ENCODE data around the gene SLC16A6.
A peak's percentile ranks its signal among the peaks of the same experiment; 100 is the strongest.

SLC16A6 gene

DNA sequence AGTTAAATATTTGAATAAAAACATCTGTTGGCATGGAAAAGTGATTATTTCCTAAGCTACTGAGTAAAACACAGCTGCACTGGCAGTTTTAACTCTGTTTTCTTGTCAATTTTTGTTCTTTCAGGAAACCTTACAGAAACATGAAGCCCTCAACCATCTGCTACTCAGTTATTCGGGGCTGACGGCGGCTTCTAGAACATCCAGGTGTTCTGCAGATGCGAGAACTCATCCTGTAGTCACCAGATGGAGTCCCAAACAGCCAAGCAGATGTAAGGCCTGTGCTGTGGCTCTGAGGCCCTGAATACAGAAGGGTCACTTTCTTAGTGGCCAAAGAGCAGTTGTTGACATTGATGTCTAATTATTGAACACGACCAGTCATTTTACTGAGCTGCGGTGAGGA lies 15.9 kb upstream of the SLC16A6 start:
- no peak for TF ChIP-seq Cebpa-rat (IDR thresholded peaks at IDR 0.05)

GRCh38 chr17:68305142-68305541 lies 14.2 kb upstream of the SLC16A6 start:
- Histone ChIP-seq H3K4me3 (no peak overlapping the region), H3K4me2 (peak overlapping the region in 6 of 11 experiments; percentile 25 to 70 (median 52); a peak in 11 of 22 replicates), H3K4me1 (peaks cover 25 to 59% (median 43%) of the 10 kb centered on the region in 10 experiments), H3K36me3 (peaks cover 0 to 14% (median 0%) of the 10 kb centered on the region in 11 experiments; a peak in 5 of 22 replicates), H4K20me1 (no peaks in the 10 kb centered on the region), H3K9me3 (replicated peaks in 1 of 11) (peaks cover 0 to 58% (median 17%) of the 10 kb centered on the region in 11 experiments; a peak in 17 of 22 replicates), H3K9ac (0 out of 22 replicates have a peak overlapping the region, but pooled peaks of 1 of the 11 experiments have one; percentile 24), H3K27me3 (no peaks in the 10 kb centered on the region), H3K27ac (peak overlapping the region in 4 of 11 experiments; percentile 15 to 64 (median 44); a peak in 5 of 22 replicates)
- TF ChIP-seq Cebpa-rat (IDR thresholded peaks at IDR 0.05), result no peak

More for the DNA sequence above, 15.9 kb upstream of the SLC16A6 start:
- Histone ChIP-seq H3K9ac (no peak overlapping the region; a peak in 1 of 22 replicates), H3K4me2 (peak overlapping the region in 9 of 11 experiments; percentile 27 to 66 (median 46); a peak in 16 of 22 replicates), H3K36me3 (peaks cover 0 to 14% (median 0%) of the 10 kb centered on the region in 11 experiments; a peak in 4 of 22 replicates), H3K27ac (peak overlapping the region in 5 of 11 experiments; percentile 10 to 68 (median 20); a peak in 5 of 22 replicates), H3K27me3 (no peaks in the 10 kb centered on the region), H4K20me1 (no peaks in the 10 kb centered on the region), H3K9me3 (replicated peaks in 1 of 11) (peaks cover 0 to 53% (median 16%) of the 10 kb centered on the region in 11 experiments; a peak in 17 of 22 replicates), H3K4me1 (peaks cover 29 to 70% (median 59%) of the 10 kb centered on the region in 10 experiments), H3K4me3 (no peak overlapping the region)

DNA sequence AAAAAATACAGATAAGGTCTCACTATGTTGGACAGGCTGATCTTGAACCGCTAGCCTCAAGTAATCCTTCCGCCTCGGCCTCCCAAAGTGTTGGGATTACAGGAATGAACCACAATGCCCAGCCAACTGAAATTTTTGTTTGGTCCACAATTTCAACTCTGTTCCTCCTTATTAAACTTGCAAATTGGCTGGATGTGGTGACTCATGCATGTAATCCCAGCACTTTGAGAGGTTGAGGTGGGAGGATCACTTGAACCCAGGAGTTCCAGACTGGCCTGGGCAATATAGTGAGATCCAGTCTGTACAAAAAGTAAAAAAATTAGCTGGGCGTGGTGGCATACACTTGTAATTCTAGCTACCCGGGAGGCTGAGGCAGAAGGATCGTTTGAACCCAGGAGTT lies 13.8 kb upstream of the SLC16A6 start:
- Histone ChIP-seq H3K4me2 (peak overlapping the region in 6 of 11 experiments; percentile 25 to 70 (median 52); a peak in 10 of 22 replicates), H3K4me1 (peaks cover 25 to 54% (median 38%) of the 10 kb centered on the region in 10 experiments)
- TF ChIP-seq Cebpa-rat (IDR thresholded peaks at IDR 0.05), result no peak

DNA sequence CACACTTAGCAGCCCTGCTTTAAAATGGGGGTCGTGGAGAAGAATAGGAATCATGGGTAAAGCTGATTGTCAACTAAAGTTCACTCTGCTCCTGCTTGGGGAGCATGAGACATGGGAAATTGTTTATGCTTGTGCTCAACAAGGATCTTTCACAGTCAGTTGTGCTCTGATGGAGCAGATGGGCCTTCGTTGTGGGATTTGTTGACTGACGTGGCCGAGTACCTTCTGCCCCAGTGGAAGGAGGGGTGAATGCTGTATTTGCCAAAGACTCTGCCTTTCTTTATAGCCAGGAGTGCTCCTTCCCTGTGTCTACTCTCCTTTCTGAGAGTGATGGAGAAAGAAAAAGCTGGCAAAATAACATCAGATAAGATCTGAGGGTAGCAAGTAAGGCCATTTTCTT lies 11.7 kb upstream of the SLC16A6 start:
- Histone ChIP-seq H3K4me2 (peak overlapping the region in 9 of 11 experiments; percentile 0 to 31 (median 16); a peak in 11 of 22 replicates), H3K9me3 (replicated peaks in 1 of 11) (peaks cover 0 to 51% (median 13%) of the 10 kb centered on the region in 11 experiments; a peak in 14 of 22 replicates), H3K4me3 (no peak overlapping the region), H4K20me1 (no peaks in the 10 kb centered on the region), H3K36me3 (peaks cover 0 to 11% (median 0%) of the 10 kb centered on the region in 11 experiments; a peak in 5 of 22 replicates), H3K27me3 (no peaks in the 10 kb centered on the region), H3K4me1 (peaks cover 22 to 51% (median 37%) of the 10 kb centered on the region in 10 experiments), H3K9ac (0 out of 22 replicates have a peak overlapping the region, but pooled peaks of 1 of the 11 experiments have one; percentile 19), H3K27ac (peak overlapping the region in 2 of 11 experiments; percentile 9 to 22; a peak in 3 of 22 replicates)
- no peak for TF ChIP-seq Cebpa-rat (IDR thresholded peaks at IDR 0.05)

More for the DNA sequence above, 13.8 kb upstream of the SLC16A6 start:
- peak overlapping the region in 1 of 11 experiments; percentile 15; a peak in 1 of 22 replicates for H3K27ac ChIP-seq
- H3K9ac ChIP-seq, result no peak overlapping the region
- H3K4me3 ChIP-seq, result no peak overlapping the region
- no peaks in the 10 kb centered on the region for H4K20me1 ChIP-seq
- H3K9me3 ChIP-seq (replicated peaks in 1 of 11), result peaks cover 0 to 61% (median 20%) of the 10 kb centered on the region in 11 experiments; a peak in 17 of 22 replicates
- H3K27me3 ChIP-seq, result no peaks in the 10 kb centered on the region
- H3K36me3 ChIP-seq, result peaks cover 0 to 14% (median 0%) of the 10 kb centered on the region in 11 experiments; a peak in 5 of 22 replicates

DNA sequence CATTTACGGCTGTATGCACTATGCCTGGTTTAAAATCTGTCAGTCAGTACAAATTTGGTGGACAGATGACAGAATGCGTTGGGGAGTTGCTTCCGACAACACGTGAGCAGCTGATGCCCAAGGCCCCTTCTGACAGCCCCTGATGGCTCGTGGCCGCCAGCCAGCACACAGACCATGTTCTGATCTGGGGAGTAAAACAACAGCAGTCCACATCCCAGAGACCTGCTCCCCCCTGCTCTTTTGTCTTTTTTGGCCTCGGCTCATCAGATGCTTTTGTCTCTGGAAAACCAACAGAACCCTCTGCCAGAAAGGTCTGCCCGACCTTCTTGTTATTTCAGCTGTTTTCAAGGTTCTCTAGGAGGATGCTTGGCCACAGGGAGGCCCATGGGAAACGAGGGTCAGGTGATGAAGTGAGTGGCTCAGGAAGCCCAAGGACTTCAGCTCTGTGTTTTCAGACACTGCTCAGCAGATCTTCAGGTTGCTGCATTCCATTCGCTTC lies 11.2 kb upstream of the SLC16A6 start:
- Histone ChIP-seq H3K4me2 (peak overlapping the region in 9 of 11 experiments; percentile 1 to 31 (median 16); a peak in 10 of 22 replicates), H3K4me3 (no peak overlapping the region), H3K9me3 (replicated peaks in 1 of 11) (peaks cover 0 to 46% (median 11%) of the 10 kb centered on the region in 11 experiments; a peak in 14 of 22 replicates), H3K36me3 (peaks cover 0 to 6% (median 0%) of the 10 kb centered on the region in 11 experiments; a peak in 5 of 22 replicates), H3K9ac (0 out of 22 replicates have a peak overlapping the region, but pooled peaks of 1 of the 11 experiments have one; percentile 19), H4K20me1 (no peaks in the 10 kb centered on the region), H3K4me1 (peaks cover 19 to 51% (median 37%) of the 10 kb centered on the region in 10 experiments), H3K27me3 (no peaks in the 10 kb centered on the region), H3K27ac (peak overlapping the region in 2 of 11 experiments; percentile 9 to 22; a peak in 3 of 22 replicates)
- no peak for TF ChIP-seq Cebpa-rat (IDR thresholded peaks at IDR 0.05)

GRCh38 chr17:68301438-68301959 lies 10.6 kb upstream of the SLC16A6 start:
- H3K4me3 ChIP-seq, result no peak overlapping the region
- peaks cover 19 to 51% (median 39%) of the 10 kb centered on the region in 10 experiments for H3K4me1 ChIP-seq
- no peak for TF ChIP-seq Cebpa-rat (IDR thresholded peaks at IDR 0.05)
- no peaks in the 10 kb centered on the region; a peak in 1 of 22 replicates for H3K36me3 ChIP-seq
- H3K4me2 ChIP-seq, result peak overlapping the region in 4 of 11 experiments; percentile 1 to 31 (median 20); a peak in 2 of 22 replicates
- H3K27me3 ChIP-seq, result no peaks in the 10 kb centered on the region
- H3K27ac ChIP-seq, result no peak overlapping the region
- H3K9ac ChIP-seq, result no peak overlapping the region
- no peaks in the 10 kb centered on the region for H4K20me1 ChIP-seq
- peaks cover 0 to 39% (median 5%) of the 10 kb centered on the region in 11 experiments; a peak in 14 of 22 replicates for H3K9me3 ChIP-seq (replicated peaks in 1 of 11)

DNA sequence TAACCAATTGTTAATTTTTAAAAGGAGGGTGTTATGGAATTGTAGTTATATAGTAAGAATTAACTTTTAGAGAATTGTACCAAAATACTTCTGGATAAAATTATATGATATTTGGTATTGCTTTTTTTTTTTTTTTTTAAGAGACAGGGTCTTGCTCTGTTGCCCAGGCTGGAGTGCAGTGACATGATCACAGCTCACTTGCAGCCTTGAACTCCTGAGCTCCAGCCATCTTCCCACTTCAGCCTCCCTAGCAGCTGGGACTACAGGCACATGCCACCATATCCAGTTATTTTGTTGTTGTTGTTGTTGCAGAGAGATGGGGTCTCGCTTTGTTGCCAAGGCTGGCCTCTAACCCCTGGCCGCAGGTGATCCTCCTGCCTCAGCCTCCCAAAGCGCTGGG lies 8.9 kb upstream of the SLC16A6 start:
- H3K36me3 ChIP-seq, result no peaks in the 10 kb centered on the region; a peak in 1 of 22 replicates
- no peak for TF ChIP-seq Cebpa-rat (IDR thresholded peaks at IDR 0.05)
- no peak overlapping the region for H3K9ac ChIP-seq

GRCh38 chr17:68298601-68299000 lies 7.7 kb upstream of the SLC16A6 start:
- H3K9ac ChIP-seq, result no peak overlapping the region
- H3K4me3 ChIP-seq, result no peak overlapping the region
- no peak for TF ChIP-seq Cebpa-rat (IDR thresholded peaks at IDR 0.05)
- H3K27me3 ChIP-seq, result no peaks in the 10 kb centered on the region
- H3K9me3 ChIP-seq (replicated peaks in 1 of 11), result peaks cover 0 to 18% (median 0%) of the 10 kb centered on the region in 11 experiments; a peak in 6 of 22 replicates
- no peaks in the 10 kb centered on the region; a peak in 1 of 22 replicates for H3K36me3 ChIP-seq
- H4K20me1 ChIP-seq, result no peaks in the 10 kb centered on the region
- peak overlapping the region in 1 of 11 experiments; percentile 19; a peak in 1 of 22 replicates for H3K27ac ChIP-seq
- H3K4me2 ChIP-seq, result peak overlapping the region in 3 of 11 experiments; percentile 70 to 90 (median 83); a peak in 3 of 22 replicates
- peaks cover 19 to 65% (median 40%) of the 10 kb centered on the region in 10 experiments for H3K4me1 ChIP-seq

More for the DNA sequence above, 8.9 kb upstream of the SLC16A6 start:
- Histone ChIP-seq H4K20me1 (no peaks in the 10 kb centered on the region), H3K27ac (no peak overlapping the region), H3K9me3 (replicated peaks in 1 of 11) (peaks cover 0 to 30% (median 0%) of the 10 kb centered on the region in 11 experiments; a peak in 6 of 22 replicates), H3K27me3 (no peaks in the 10 kb centered on the region), H3K4me2 (no peak overlapping the region), H3K4me3 (no peak overlapping the region), H3K4me1 (peaks cover 19 to 56% (median 37%) of the 10 kb centered on the region in 10 experiments)

Measured in BLaER1 treated with 17β-estradiol and CSF1 and Interleukin-3, amounts not matched to agents 10 nM and 100 nM (cell line).